Skin epidermis (tissue), 12 donors: ENCODE data around the gene TSHZ3.

Experiments
- H3K27ac ChIP-seq, 21 experiments: fragments of 200-600 bp; sonication (generic) in 11 of 21; one replicate each; pipeline ENCODE4 v1.5.0; 2020; ENCODE audit warnings: mild to moderate bottlenecking in 3 of 21, inconsistent platforms in 2 of 21, moderate library complexity in 2 of 21
- H3K4me3 ChIP-seq, 7 experiments: fragments of 200-600 bp; sonication (generic) in 2 of 7; one replicate each; pipeline ENCODE4 v1.5.0; 2020; ENCODE audit warnings: inconsistent platforms in 2 of 7, mild to moderate bottlenecking in 2 of 7, moderate library complexity in 1 of 7

Gene TSHZ3

GRCh38 chr19:31255174-31255799 lies 93.9 kb downstream of the TSHZ3 start:
- no peak overlapping the region for H3K27ac ChIP-seq
- no peak overlapping the region for H3K4me3 ChIP-seq

GRCh38 chr19:31254611-31255010 lies 94.6 kb downstream of the TSHZ3 start:
- Histone ChIP-seq H3K27ac (no peak overlapping the region), H3K4me3 (no peak overlapping the region)

GRCh38 chr19:31254180-31254551 lies 95.1 kb downstream of the TSHZ3 start:
- no peak overlapping the region for H3K27ac ChIP-seq
- H3K4me3 ChIP-seq, result no peak overlapping the region

GRCh38 chr19:31253526-31254179 lies 95.6 kb downstream of the TSHZ3 start:
- H3K27ac ChIP-seq, result no peak overlapping the region
- no peak overlapping the region for H3K4me3 ChIP-seq

- Histone ChIP-seq H3K27ac (no peak overlapping the region), H3K4me3 (no peak overlapping the region)
Observed at GRCh38 chr19:31252441-31252840, 96.8 kb downstream of the TSHZ3 start.

- H3K4me3 ChIP-seq, result no peak overlapping the region
- no peak overlapping the region for H3K27ac ChIP-seq
Observed at GRCh38 chr19:31249217-31249616, 100.0 kb downstream of the TSHZ3 start.

GRCh38 chr19:31235806-31236205 lies 113.4 kb downstream of the TSHZ3 start:
- Histone ChIP-seq H3K4me3 (no peak overlapping the region), H3K27ac (no peak overlapping the region)

GRCh38 chr19:31233295-31233800 lies 115.9 kb downstream of the TSHZ3 start:
- H3K4me3 ChIP-seq, result no peak overlapping the region
- H3K27ac ChIP-seq, result peak overlapping the region in 2 of 21 experiments; percentile 48 to 49

- Histone ChIP-seq H3K4me3 (no peak overlapping the region), H3K27ac (no peak overlapping the region)
Observed at GRCh38 chr19:31232871-31233270, 116.4 kb downstream of the TSHZ3 start.

GRCh38 chr19:31232180-31232579 lies 117.1 kb downstream of the TSHZ3 start:
- no peak overlapping the region for H3K27ac ChIP-seq
- no peak overlapping the region for H3K4me3 ChIP-seq

- no peak overlapping the region for H3K4me3 ChIP-seq
- H3K27ac ChIP-seq, result no peak overlapping the region
Observed at GRCh38 chr19:31231237-31231636, 118.0 kb downstream of the TSHZ3 start.

- no peak overlapping the region for H3K4me3 ChIP-seq
- H3K27ac ChIP-seq, result no peak overlapping the region
Observed at GRCh38 chr19:31226151-31226935, 122.9 kb downstream of the TSHZ3 start.
